Sigmoid colon (tissue), 7 donors: ENCODE data around the gene XNDC1N. TPM values are rescaled to one million over a fixed set of nuclear protein-coding genes. Genes with fewer than 3 reads are reported as not detected.

Source experiments
- DNase-seq: peaks from one replicate; pipeline ENCODE4 v3.0.0-alpha.2; 2019
- H3K27ac ChIP-seq, 4 donors: fragments of 200-600 bp; sonication (generic); one replicate each; pipeline ENCODE4 v1.5.1; 2016 to 2019; ENCODE audit warnings: mild to moderate bottlenecking in 1 of 4
- H3K27me3 ChIP-seq, 3 donors: fragments of 200-600 bp; sonication (generic); one replicate each; pipeline ENCODE4 v1.5.1; 2019; ENCODE audit warnings: mild to moderate bottlenecking in 1 of 3
- H3K36me3 ChIP-seq, 4 donors: fragments of 200-600 bp; sonication (generic); one replicate each; pipeline ENCODE4 v1.5.1; 2016 to 2019
- H3K4me1 ChIP-seq, 4 donors: fragments of 200-600 bp; sonication (generic); one replicate each; pipeline ENCODE4 v1.5.1; 2017 to 2019
- H3K4me3 ChIP-seq, 4 donors: fragments of 200-600 bp; sonication (generic); one replicate each; pipeline ENCODE4 v1.5.1; 2017 to 2019; ENCODE audit warnings: mild to moderate bottlenecking in 2 of 4, moderate library complexity in 1 of 4
- H3K9me3 ChIP-seq, 4 donors: fragments of 200-600 bp in 3 of 4; sonication (generic) in 3 of 4; one replicate each; pipeline versions ENCODE4 v1.5.1 to v1.6.1; 2013 to 2019
- EP300 ChIP-seq, 4 donors: sonication (generic); formaldehyde crosslinking; IDR thresholded peaks; one replicate each; pipeline ENCODE4 v1.6.1; 2017; ENCODE audit warnings: antibody characterized with exemption in 4 of 4
- POLR2A ChIP-seq, 2 donors: fragments of 450-650 bp; IDR thresholded peaks; one replicate each; pipeline ENCODE4 v1.6.1; 2016; ENCODE audit warnings: antibody characterized with exemption in 2 of 2, mild to moderate bottlenecking in 2 of 2, moderate library complexity in 2 of 2
- POLR2AphosphoS5 ChIP-seq, 4 donors: sonication (generic); formaldehyde crosslinking; IDR thresholded peaks; one replicate each; pipeline ENCODE4 v1.6.1; 2017; ENCODE audit warnings: antibody characterized with exemption in 4 of 4
- WGBS, 2 donors: extraction: QIAGEN DNeasy Blood & Tissue Kit; methylation state at CpG; one replicate each; pipeline ENCODE4 v1.1.7; 2013; 5-methylcytosine and 5-hydroxymethylcytosine counted together
- intact Hi-C: fragments of 100-400 bp; cut with DNase I; formaldehyde crosslinking; loops from one replicate; pipeline ENCODE4 v1.15.1; 2023
- polyA plus RNA-seq, 3 donors: library from polyadenylated mRNA; stranded (reverse); fragments of 200-250 nt; gene quantifications; one replicate each; pipeline ENCODE4 v1.2.3, GENCODE V29; 2013
- total RNA-seq, 4 donors: library from RNA; depleted of rRNA; stranded (reverse); fragments of >200 nt; gene quantifications; one replicate each; pipeline ENCODE4 v1.1.0, GENCODE V29; 2016
- TF ChIP-seq, protein P1 (sequence below), 4 experiments: fragments of 450-650 bp in 3 of 4; fragments of 200-600 bp in 1 of 4; IDR thresholded peaks; one replicate each; pipeline ENCODE4 v1.5.1; 2016 to 2019; ENCODE audit warnings: antibody characterized with exemption in 4 of 4, mild to moderate bottlenecking in 3 of 4, moderate library complexity in 2 of 4
- donor health status: healthy with polysubstance abuse.
- donor health status: Bipolar disorder and iron deficiency.
- donor health status: healthy.

The XNDC1N gene
- total and polyA plus RNA-seq, 7 donors: 1.8 to 10.0 (median 6.3) TPM

DNA sequence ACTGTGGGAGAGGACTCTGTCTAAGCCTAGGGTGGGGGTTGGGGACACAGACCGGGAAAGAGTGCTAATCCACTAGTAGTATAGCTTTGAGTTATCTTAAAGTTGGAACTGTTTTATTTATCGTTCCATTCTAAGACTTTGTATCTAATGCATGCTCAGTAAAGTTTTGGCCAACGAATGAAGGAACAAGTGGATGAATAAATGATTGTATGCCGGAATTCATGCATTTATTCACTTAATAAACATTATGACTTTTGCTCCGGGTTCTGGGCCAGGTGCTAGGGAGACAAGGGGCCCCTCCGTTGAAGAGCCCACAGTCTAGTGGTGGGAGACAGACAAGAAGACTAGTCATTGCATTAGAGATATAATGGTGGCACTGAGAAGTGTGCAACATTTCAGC, 1.1 kb upstream of the XNDC1N start:
- WGBS, 2 donors: 2 to 7% methylated on average over 6 of the region's 6 CpGs
- no peaks in the 10 kb centered on the region for H3K27me3 ChIP-seq

DNA sequence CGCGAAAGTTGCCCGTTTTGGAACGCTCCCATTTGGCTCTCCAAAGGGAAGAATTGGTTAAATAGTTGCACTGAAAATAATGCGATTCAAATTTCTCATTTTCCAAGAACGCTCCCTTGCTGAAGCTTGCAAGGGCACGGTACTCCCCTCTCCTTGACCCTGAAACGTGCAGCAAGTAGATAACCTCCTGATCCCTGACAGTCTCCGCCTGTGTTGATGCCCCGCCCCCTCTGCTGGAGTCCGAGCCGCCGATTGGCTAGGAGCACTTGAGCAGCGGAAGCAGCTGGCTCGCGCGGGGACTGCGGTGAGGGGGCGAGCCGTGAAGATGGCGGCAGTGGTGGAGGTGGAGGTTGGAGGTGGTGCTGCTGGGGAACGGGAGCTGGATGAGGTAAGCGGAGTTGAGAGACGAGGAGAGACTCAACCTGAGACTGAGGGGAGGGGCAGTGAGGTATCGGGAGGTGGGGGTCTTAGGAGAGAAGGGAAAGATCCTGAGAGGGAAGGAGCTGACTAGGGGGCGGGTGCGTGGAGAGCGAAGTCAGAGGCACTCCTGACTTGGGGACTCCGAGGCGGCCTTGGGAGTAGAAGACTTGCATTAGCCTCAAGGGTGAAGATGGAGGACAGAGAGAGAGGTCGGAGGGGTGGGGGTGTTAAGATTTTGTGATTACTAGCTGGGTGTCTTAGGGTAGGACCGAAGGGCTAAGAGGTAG, 496 bp upstream of the XNDC1N start, which contains the start of gene RNF121:
Gene RNF121, plus strand, starts transcription at position 310 of the 707 bp plus-strand sequence. Its CDS starts 16 bp downstream, at position 326.
- peak; percentile 62 to 71 for TF ChIP-seq POLR2A (IDR thresholded peaks at IDR 0.05)
- no peak for TF ChIP-seq EP300 (IDR thresholded peaks at IDR 0.05)
- TF ChIP-seq, protein P1, sequence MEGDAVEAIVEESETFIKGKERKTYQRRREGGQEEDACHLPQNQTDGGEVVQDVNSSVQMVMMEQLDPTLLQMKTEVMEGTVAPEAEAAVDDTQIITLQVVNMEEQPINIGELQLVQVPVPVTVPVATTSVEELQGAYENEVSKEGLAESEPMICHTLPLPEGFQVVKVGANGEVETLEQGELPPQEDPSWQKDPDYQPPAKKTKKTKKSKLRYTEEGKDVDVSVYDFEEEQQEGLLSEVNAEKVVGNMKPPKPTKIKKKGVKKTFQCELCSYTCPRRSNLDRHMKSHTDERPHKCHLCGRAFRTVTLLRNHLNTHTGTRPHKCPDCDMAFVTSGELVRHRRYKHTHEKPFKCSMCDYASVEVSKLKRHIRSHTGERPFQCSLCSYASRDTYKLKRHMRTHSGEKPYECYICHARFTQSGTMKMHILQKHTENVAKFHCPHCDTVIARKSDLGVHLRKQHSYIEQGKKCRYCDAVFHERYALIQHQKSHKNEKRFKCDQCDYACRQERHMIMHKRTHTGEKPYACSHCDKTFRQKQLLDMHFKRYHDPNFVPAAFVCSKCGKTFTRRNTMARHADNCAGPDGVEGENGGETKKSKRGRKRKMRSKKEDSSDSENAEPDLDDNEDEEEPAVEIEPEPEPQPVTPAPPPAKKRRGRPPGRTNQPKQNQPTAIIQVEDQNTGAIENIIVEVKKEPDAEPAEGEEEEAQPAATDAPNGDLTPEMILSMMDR (IDR thresholded peaks at IDR 0.05): no peak
- peak in 3 of 4 donors; percentile 31 to 84 (median 81) for TF ChIP-seq POLR2AphosphoS5 (IDR thresholded peaks at IDR 0.05)
- Histone ChIP-seq H3K36me3 (peaks cover 0 to 9% (median 0%) of the 10 kb centered on the region in 4 donors), H3K9me3 (no peaks in the 10 kb centered on the region), H3K4me1 (peaks cover 0 to 44% (median 34%) of the 10 kb centered on the region in 4 donors), H3K27ac (peak within 1 kb of the TSS; percentile 83 to 91 (median 86)), H3K27me3 (no peaks in the 10 kb centered on the region), H3K4me3 (peak within 1 kb of the TSS; percentile 65 to 93 (median 80))
- WGBS, 2 donors: 0% methylated on average over 32 of the region's 32 CpGs
- DNase-seq: peak; percentile 98
- intact Hi-C loops: loop anchor here (1.0 to 5.0 kb wide), 2 partner anchors 183 to 293 kb away; partner anchors contain the start of genes ANAPC15 and INPPL1

More for the DNA sequence above, 1.1 kb upstream of the XNDC1N start:
- H3K4me3 ChIP-seq: peak overlapping the region; percentile 65 to 93 (median 80)
- no peak for DNase-seq
- peaks cover 0 to 44% (median 34%) of the 10 kb centered on the region in 4 donors for H3K4me1 ChIP-seq
- peak overlapping the region in 3 of 4 donors; percentile 85 to 91 (median 86) for H3K27ac ChIP-seq
- TF ChIP-seq POLR2AphosphoS5 (IDR thresholded peaks at IDR 0.05) (no peak), EP300 (IDR thresholded peaks at IDR 0.05) (no peak), POLR2A (IDR thresholded peaks at IDR 0.05) (no peak)
- TF ChIP-seq, protein P1 (IDR thresholded peaks at IDR 0.05): no peak
- no peaks in the 10 kb centered on the region for H3K9me3 ChIP-seq
- intact Hi-C loops: loop anchor here (1.0 to 5.0 kb wide), 2 partner anchors 183 to 293 kb away; partner anchors contain the start of genes ANAPC15 and INPPL1
- H3K36me3 ChIP-seq: peaks cover 0 to 9% (median 0%) of the 10 kb centered on the region in 4 donors

DNA sequence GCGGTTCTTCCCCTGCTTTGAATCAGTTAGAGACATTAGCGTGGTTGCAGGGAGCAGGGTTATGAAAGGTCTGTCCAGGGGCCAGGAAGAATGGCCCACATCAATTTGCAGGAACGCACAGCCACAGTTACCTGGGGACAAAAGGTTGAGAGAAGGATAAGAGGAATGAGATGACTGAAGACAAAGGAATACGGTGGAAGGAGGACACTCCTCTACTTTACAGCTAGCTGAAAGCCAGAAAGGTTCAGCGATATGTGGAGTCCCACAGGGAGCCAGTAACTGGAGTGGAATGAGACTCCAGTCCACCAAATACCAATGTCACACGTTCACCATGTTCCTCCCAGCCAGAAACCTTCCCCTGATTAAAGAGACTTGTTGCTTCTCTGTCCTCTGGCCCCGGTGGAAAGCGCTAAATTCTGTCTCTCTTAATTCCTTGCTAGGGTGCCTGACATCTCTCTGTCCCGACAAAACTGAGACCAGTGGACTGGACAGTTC, 10.7 kb downstream of the XNDC1N start:
- Histone ChIP-seq H3K4me3 (no peak overlapping the region), H3K27ac (no peak overlapping the region), H3K4me1 (no peaks in the 10 kb centered on the region), H3K27me3 (no peaks in the 10 kb centered on the region), H3K9me3 (no peaks in the 10 kb centered on the region), H3K36me3 (peaks cover 0 to 59% (median 17%) of the 10 kb centered on the region in 4 donors)
- WGBS, 2 donors: 92 to 96% methylated on average over 9 of the region's 9 CpGs
- intact Hi-C loops: no loop called here
- TF ChIP-seq, protein P1 (IDR thresholded peaks at IDR 0.05): no peak
- no peak for TF ChIP-seq POLR2AphosphoS5 (IDR thresholded peaks at IDR 0.05)
- no peak for TF ChIP-seq EP300 (IDR thresholded peaks at IDR 0.05)
- no peak for TF ChIP-seq POLR2A (IDR thresholded peaks at IDR 0.05)
- DNase-seq: no peak

DNA sequence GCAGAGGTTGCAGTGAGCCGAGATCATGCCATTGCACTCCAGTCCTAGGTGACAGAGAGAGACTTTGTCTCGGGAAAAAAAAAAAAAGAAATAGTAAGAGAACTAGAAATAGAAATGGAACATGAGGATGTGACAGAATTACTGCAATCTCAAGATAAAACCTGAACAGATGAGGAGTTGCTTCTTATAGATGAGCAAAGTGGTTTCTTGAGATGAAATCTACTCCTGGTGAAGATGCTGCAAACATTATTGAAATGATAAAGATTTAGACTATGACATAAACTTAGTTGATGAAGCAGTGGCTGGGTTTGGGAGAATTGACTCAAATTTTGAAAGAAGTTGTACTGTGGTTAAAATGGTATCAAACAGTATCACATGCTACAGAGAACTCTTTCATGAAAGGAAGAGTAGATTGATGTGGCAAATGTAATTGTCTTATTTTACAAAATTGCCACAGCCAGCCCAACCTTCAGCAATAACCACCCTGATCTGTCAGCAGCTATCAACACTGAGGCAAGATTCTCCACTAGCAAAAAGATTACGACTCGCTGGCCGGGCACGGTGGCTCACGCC, 13.7 kb downstream of the XNDC1N start:
- DNase-seq: no peak
- 92 to 96% methylated on average over 7 of the region's 7 CpGs for WGBS, 2 donors
- Histone ChIP-seq H3K9me3 (no peaks in the 10 kb centered on the region), H3K27ac (no peak overlapping the region), H3K4me1 (no peaks in the 10 kb centered on the region), H3K27me3 (no peaks in the 10 kb centered on the region), H3K4me3 (no peak overlapping the region), H3K36me3 (peaks cover 0 to 65% (median 19%) of the 10 kb centered on the region in 4 donors)
- intact Hi-C loops: no loop called here
- no peak for TF ChIP-seq EP300 (IDR thresholded peaks at IDR 0.05)
- no peak for TF ChIP-seq POLR2A (IDR thresholded peaks at IDR 0.05)
- TF ChIP-seq POLR2AphosphoS5 (IDR thresholded peaks at IDR 0.05): no peak
- TF ChIP-seq, protein P1 (IDR thresholded peaks at IDR 0.05): no peak
